PC-9 (cell line): ENCODE measurements around the gene ZNF343.

Source experiments
- EZH2 ChIP-seq: fragments of 200-600 bp; sonication (generic); IDR thresholded peaks from 2 replicates; pipeline ENCODE4 v1.8.0; 2017; ENCODE audit warnings: antibody characterized with exemption, low read depth
- TF ChIP-seq, protein P1 (sequence below): fragments of 200-600 bp; sonication (generic); conservative IDR thresholded peaks from 2 replicates; pipeline ENCODE4 v1.6.1; 2017; ENCODE audit warnings: mixed run types, antibody characterized with exemption, mild to moderate bottlenecking, moderate library complexity

DNA sequence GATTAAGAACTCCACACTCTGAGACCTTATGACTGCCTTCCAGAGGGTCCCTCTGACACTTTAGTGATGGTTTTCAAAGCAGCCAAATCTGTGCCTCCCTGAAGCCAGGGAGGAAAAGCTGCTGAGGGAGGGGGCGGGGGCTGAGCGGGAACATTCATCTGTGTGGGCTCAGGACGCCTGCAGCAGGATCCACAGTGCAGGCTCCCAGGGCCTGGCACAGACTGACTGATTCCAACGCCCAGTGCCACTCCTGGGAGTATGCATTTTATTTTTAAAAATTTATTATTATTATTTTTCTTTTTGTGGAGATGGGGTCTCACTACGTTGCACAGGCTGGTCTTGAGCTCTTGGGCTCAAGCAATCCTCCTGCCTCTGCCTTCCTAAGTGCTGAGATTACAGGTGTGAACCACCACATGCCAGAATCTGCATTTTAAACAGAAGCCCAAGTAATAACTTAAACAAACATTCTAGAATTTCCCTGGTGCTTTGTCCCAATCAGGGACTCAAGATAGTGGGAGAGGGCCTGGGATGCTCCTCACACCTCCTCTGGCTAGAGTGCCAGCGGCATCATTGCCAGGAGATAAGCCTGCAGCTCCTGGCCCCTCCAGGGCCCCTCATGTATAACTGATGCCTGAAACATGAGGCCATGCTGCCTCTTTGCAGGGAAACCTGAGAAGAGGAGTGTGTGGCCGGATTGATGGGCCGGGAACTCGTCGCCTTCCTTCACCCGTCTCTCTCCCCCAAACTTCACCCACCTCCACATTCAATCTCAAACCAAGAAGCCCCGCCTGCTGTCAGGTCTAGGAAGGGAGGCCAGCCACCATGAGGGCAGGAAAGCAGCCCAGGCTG is 27.2 kb upstream of the ZNF343 start:
- TF ChIP-seq EZH2, result no peak
- TF ChIP-seq, protein P1, sequence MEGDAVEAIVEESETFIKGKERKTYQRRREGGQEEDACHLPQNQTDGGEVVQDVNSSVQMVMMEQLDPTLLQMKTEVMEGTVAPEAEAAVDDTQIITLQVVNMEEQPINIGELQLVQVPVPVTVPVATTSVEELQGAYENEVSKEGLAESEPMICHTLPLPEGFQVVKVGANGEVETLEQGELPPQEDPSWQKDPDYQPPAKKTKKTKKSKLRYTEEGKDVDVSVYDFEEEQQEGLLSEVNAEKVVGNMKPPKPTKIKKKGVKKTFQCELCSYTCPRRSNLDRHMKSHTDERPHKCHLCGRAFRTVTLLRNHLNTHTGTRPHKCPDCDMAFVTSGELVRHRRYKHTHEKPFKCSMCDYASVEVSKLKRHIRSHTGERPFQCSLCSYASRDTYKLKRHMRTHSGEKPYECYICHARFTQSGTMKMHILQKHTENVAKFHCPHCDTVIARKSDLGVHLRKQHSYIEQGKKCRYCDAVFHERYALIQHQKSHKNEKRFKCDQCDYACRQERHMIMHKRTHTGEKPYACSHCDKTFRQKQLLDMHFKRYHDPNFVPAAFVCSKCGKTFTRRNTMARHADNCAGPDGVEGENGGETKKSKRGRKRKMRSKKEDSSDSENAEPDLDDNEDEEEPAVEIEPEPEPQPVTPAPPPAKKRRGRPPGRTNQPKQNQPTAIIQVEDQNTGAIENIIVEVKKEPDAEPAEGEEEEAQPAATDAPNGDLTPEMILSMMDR, result no peak
